Smooth muscle cell (in vitro differentiated cells): Measurements from ENCODE around the gene ECSIT. TPM values are rescaled to one million over a fixed set of nuclear protein-coding genes. Genes with fewer than 3 reads are reported as not detected.

Experiments used
- DNase-seq: peaks from one replicate; lab custom pipeline; 2025; ENCODE audit not compliant: unreplicated experiment; lab: John Stamatoyannopoulos, UW
- H2AFZ ChIP-seq: fragments of 200-600 bp; sonication (generic); 2 replicates; pipeline ENCODE4 v1.6.0; 2016; ENCODE audit warnings: antibody characterized with exemption, low read depth, mild to moderate bottlenecking
- H3F3A ChIP-seq: fragments of 200-600 bp; sonication (generic); 2 replicates; pipeline ENCODE4 v1.6.0; 2017; ENCODE audit warnings: antibody characterized with exemption, low read depth
- H3K27ac ChIP-seq: fragments of 200-600 bp; sonication (generic); 2 replicates; pipeline ENCODE4 v1.5.1; 2016; ENCODE audit warnings: low read depth, mild to moderate bottlenecking
- H3K27me3 ChIP-seq: fragments of 200-600 bp; sonication (generic); 2 replicates; pipeline ENCODE4 v1.6.1; 2016; ENCODE audit warnings: low read depth, mild to moderate bottlenecking
- H3K36me3 ChIP-seq: fragments of 200-600 bp; sonication (generic); 2 replicates; pipeline ENCODE4 v1.5.1; 2016; ENCODE audit warnings: low read depth
- H3K4me1 ChIP-seq: fragments of 200-600 bp; sonication (generic); 2 replicates; pipeline ENCODE4 v1.5.1; 2016; ENCODE audit warnings: low read depth
- H3K4me2 ChIP-seq: fragments of 200-600 bp; sonication (generic); 2 replicates; pipeline ENCODE4 v1.6.0; 2016; ENCODE audit warnings: mild to moderate bottlenecking
- H3K4me3 ChIP-seq: fragments of 200-600 bp; sonication (generic); 2 replicates; pipeline ENCODE4 v1.5.1; 2016; ENCODE audit warnings: mild to moderate bottlenecking
- H3K79me2 ChIP-seq: fragments of 200-600 bp; sonication (generic); 2 replicates; pipeline ENCODE4 v1.6.0; 2016; ENCODE audit warnings: low read depth, mild to moderate bottlenecking
- H3K9ac ChIP-seq: fragments of 200-600 bp; sonication (generic); 2 replicates; pipeline ENCODE4 v1.6.0; 2016; ENCODE audit warnings: low read depth
- H3K9me3 ChIP-seq: fragments of 200-600 bp; sonication (generic); replicated peaks from 2 replicates; pipeline ENCODE4 v1.5.1; 2016; ENCODE audit warnings: low read depth
- H4K20me1 ChIP-seq: fragments of 200-600 bp; sonication (generic); 2 replicates; pipeline ENCODE4 v1.6.0; 2016; ENCODE audit warnings: low read depth
- CTCF ChIP-seq: fragments of 200-600 bp; sonication (generic); IDR thresholded peaks from 2 replicates; pipeline ENCODE4 v1.5.1; 2017; ENCODE audit warnings: borderline replicate concordance, mild to moderate bottlenecking, antibody characterized with exemption; ENCODE audit not compliant: insufficient read depth, poor library complexity, severe bottlenecking
- WGBS: methylation state at CpG from one replicate; pipeline ENCODE4 v1.1.7; 2016; ENCODE audit warnings: low lambda C conversion rate; 5-methylcytosine and 5-hydroxymethylcytosine counted together
- polyA plus RNA-seq: library from polyadenylated mRNA; unstranded; fragments of >200 nt; fragmentation: Nextera tagmentation; extraction: Ambion mirVana; gene quantifications from 2 replicates; pipeline ENCODE4 v1.2.1, GENCODE V29; 2016
- total RNA-seq: library from RNA; depleted of rRNA; stranded (reverse); fragments of >200 nt; gene quantifications from 2 replicates; pipeline ENCODE4 v1.2.3, GENCODE V29; 2014

The ECSIT gene
- total and polyA plus RNA-seq, 2 experiments from 2014 or later: 21.1 to 32.1 TPM

DNA sequence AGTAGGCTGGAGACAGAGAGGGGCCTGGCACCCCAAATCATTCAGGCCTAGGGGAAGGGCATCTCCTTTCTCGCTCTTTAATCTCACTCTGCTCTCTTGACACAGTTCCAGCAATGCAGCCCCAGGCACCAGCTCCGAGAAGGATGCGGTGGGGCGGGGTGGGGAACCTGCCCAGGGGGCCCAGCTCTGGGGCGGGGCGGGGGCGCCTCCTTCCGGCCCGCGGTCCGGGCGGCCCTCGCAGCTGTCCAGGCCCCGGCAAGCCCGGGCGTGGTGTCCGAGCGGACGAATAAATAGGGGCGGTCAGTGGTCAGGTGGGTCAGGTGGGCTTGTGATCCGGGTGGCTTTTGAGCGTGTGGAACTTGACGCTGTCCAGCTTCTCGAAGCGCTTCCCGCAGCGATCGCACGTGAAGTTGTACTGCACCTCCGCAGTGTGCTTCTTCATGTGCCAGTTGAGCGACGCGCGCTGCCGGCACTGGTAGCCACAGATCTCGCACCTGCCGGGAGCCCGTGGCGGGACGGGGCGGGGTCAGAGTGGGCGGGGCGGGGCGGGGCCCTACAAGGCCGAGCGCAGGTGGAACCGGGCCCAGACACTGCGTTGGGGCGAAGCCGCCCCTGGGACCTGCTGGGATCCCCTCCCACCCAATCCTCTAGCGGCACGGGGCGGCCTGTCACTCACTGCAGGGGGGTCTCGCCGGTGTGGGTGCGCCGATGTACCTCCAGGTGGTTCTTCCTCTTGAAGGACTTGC lies 45.4 kb downstream of the ECSIT start:
- H3F3A ChIP-seq: no peaks in the 10 kb centered on the region
- H2AFZ ChIP-seq: no peak overlapping the region
- no peaks in the 10 kb centered on the region for H3K4me1 ChIP-seq
- no peak for TF ChIP-seq CTCF
- no peak for DNase-seq
- H3K9ac ChIP-seq: no peak overlapping the region
- H3K36me3 ChIP-seq: no peaks in the 10 kb centered on the region
- H3K4me3 ChIP-seq: no peak overlapping the region
- no peaks in the 10 kb centered on the region for H4K20me1 ChIP-seq
- H3K27me3 ChIP-seq: peaks cover 46% of the 10 kb centered on the region
- no peaks in the 10 kb centered on the region for H3K79me2 ChIP-seq
- H3K4me2 ChIP-seq: no peak overlapping the region
- H3K27ac ChIP-seq: no peak overlapping the region
- H3K9me3 ChIP-seq: no peaks in the 10 kb centered on the region
- 87% methylated on average over 35 of the region's 57 CpGs for WGBS

DNA sequence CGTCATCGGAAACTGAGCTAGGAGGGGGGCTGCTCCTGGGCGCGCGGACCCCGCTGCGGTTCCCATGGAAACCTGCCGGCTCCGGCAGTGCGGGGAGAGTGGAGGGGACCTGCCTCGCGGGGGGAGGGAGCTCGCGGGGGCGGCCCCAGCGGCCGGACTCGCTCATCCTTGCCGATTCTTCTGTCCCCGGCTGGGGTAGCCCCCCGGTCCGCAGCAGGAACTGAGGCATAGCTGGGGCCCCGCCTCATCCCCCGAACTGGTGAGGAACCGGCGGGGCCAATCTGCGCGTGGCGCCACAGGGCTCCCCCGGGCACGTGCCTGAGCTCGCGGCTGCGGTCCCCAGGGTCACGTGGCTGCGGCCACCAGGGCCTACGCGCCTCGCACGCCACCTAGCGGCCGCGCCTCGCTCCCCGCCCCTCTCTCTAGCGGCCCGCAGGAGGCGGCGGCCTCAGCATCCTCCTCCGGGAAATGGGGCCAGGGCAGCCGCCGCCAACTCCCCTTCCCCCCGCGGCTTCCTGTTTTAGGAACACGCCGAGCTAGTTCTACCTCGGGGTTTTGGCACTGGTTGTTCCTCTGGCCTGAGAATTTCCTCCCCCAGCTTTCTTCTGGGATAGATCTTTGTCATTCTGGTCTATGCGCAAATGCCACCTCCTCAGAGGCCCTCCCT lies 46.4 kb downstream of the ECSIT start:
- TF ChIP-seq CTCF: peak; percentile 84
- Histone ChIP-seq H3F3A (no peaks in the 10 kb centered on the region), H3K4me3 (peak overlapping the region; percentile 33), H3K9ac (no peak overlapping the region), H2AFZ (no peak overlapping the region), H3K36me3 (no peaks in the 10 kb centered on the region), H4K20me1 (no peaks in the 10 kb centered on the region), H3K27ac (no peak overlapping the region), H3K9me3 (no peaks in the 10 kb centered on the region), H3K4me1 (no peaks in the 10 kb centered on the region), H3K27me3 (peaks cover 52% of the 10 kb centered on the region), H3K4me2 (peak overlapping the region; percentile 84), H3K79me2 (no peaks in the 10 kb centered on the region)
- peak; percentile 31 for DNase-seq
- WGBS: 5% methylated on average over 47 of the region's 58 CpGs

- H3K27me3 ChIP-seq: peaks cover 52% of the 10 kb centered on the region
- no peak overlapping the region for H3K9ac ChIP-seq
- peak overlapping the region; percentile 84 for H3K4me2 ChIP-seq
- H3K9me3 ChIP-seq: no peaks in the 10 kb centered on the region
- no peaks in the 10 kb centered on the region for H4K20me1 ChIP-seq
- peak; percentile 41 for DNase-seq
- peak overlapping the region; percentile 33 for H3K4me3 ChIP-seq
- WGBS: 15% methylated on average over 45 of the region's 50 CpGs
- H3K27ac ChIP-seq: no peak overlapping the region
- no peak overlapping the region for H2AFZ ChIP-seq
- H3K79me2 ChIP-seq: no peaks in the 10 kb centered on the region
- H3K36me3 ChIP-seq: no peaks in the 10 kb centered on the region
- H3F3A ChIP-seq: no peaks in the 10 kb centered on the region
- H3K4me1 ChIP-seq: no peaks in the 10 kb centered on the region
- no peak for TF ChIP-seq CTCF
Measured at GRCh38 chr19:11481534-11482383, 47.2 kb downstream of the ECSIT start.
